OCI-M1 (cell line): ENCODE results near the gene AIMP1.

Experiments
- DNase-seq: peaks from one replicate; lab custom pipeline; 2025; lab: John Stamatoyannopoulos, UW

AIMP1 gene

DNA sequence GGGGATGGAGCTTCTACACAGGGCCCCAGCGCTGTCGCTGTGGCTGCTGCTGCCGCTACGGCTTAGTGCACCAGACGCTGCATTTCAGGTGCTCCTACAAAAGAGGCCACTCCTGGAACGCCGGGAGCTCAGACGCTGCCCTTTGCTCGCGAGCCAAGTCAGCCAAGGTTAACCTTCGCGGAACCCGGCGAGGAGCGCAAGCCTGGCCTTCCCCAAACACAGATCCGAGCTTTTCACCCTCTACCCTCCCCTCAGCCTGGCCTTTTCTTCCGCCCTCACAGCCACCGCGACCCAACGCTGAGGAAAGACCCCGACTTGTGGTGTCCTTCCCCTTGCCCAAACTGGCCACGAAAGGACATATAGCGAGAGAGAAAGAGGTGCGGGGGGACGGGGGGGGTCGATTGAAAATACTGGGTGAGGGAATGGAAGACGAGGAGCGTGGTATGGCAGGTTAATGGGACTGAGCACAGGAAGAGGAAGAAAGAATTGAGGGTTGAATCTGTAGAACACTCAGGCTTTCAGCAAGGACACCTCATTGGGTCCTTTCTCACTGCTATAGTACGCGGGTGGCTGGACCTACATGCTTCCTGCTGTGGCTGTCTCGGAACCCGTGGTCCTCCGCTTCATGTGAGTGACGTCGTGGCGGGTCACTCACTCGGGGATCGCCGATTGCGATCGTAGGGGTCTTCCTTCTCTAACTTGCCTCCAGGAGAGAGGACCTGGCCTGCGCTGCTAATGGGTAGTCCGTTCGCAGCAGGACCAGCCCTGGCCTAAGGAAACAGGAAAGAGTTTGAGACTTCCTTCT lies at the start of gene AIMP1, which contains the start of gene TBCK:
AIMP1 (plus strand) TSS at position 583 of the 805 bp plus-strand sequence. CDS start 8,460 bp downstream, outside the sequence.
TBCK (minus strand) TSS at position 242 of the 805 bp plus-strand sequence. CDS start 7,249 bp downstream, outside the sequence.
- peak; percentile 96 for DNase-seq

GRCh38 chr4:106268786-106269185 lies 47.6 kb upstream of the AIMP1 start:
- no peak for DNase-seq

- no peak for DNase-seq
Observed at GRCh38 chr4:106269711-106270110, 46.6 kb upstream of the AIMP1 start.

GRCh38 chr4:106270736-106271135 lies 45.6 kb upstream of the AIMP1 start:
- DNase-seq: no peak

- no peak for DNase-seq
Observed at GRCh38 chr4:106273831-106274230, 42.5 kb upstream of the AIMP1 start.

GRCh38 chr4:106277140-106277675 lies 39.1 kb upstream of the AIMP1 start:
- DNase-seq: no peak

DNA sequence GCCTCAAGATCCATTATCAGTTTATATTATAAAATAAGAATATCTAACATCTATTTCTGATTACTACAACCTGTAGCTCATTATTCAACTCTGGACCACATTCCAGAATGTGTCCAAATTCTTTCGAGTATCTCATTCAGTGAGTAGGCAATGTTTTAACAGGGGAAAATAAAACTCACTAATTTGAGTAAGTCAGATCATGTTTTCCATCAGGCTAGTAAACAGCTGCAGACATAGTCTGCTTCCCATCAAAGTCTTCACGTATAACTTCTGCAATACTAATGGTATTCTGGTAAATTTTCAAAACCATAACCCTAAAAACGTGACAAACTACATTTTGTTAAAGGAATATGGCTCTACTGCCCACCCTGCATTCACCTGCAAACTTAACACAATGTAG lies 32.1 kb upstream of the AIMP1 start:
- DNase-seq: no peak

- no peak for DNase-seq
Observed at GRCh38 chr4:106286611-106287010, 29.7 kb upstream of the AIMP1 start.

DNA sequence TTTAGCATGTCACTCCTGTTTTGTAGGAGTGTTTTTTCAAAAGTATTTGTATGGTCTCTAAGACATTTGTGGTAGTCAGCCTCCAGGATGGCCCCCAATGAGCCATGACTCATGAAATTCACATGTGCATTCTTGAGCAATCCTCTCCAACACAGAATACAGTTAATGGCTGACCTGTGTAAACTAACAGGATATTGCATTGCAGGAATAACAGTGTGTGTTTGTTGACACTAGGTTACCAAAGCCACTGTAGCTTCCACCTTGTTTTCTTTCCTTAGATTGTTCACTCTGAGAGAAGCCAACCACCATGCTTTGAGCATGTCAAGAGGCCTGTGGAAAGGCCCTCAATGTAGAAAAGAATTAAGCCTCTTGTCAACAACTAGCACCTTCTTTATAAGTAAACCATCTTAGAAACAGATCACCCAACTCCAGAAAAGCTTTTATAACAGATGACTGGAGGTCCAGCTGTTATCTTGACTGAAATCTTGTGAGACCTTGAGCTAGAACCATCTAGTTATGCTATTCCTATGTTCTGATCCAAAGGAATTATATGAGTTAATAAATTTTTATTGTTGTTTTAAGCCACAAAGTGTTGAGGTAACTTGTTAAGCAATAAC lies 28.9 kb upstream of the AIMP1 start:
- DNase-seq: peak; percentile 47

DNA sequence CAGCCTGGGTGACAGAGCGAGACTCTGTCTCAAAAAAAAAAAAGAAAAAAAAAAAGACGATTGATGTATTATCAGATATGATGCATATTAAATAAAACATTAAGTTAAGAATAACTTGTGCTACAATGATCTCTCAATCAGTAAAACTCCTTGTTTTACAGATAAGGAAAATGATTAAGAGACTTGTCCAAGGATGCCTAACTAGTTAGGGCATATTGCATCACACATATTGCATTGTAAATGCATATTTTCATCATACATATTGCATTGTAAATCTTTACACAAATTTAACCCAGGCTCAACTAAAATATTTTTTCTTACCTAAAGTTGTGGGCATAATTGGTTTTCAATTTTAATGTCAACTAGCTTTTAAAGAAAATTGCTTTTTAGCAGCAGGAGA lies 26.6 kb upstream of the AIMP1 start:
- no peak for DNase-seq

DNA sequence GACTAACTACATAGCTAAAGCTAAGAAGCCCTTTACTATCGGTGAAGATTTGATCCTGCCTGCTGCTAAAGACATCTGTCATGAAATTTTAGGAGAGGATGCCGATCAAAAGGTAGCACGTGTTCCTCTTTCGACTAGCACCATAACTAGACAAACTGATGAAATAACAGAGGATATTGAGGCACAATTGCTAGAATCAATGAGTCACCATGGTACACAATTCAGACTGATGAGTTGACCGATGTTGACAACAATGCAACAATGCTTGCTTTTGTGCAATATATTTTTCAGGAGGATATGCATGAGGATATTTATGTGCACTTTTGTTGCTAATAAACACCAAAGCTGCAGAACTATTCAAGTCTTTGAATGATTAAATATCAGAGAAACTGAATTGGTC lies 24.7 kb upstream of the AIMP1 start:
- no peak for DNase-seq

DNA sequence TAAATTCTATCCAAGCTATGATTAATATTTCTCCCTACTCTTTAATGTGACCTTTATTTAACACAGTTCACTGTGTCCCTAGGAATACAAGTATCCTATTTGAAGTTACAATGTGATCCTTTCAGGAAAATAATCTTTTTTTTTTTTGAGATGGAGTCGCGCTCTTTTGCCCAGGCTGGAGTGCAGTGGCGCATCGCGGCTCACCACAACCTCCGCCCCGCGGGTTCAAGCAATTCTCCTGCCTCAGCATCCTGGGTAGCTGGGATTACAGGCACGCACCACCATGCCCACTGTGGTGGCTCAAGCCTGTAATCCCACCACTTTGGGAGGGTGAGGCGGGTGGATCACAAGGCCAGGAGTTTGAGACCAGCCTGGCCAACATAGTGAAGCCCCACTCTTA lies 22.3 kb upstream of the AIMP1 start:
- DNase-seq: no peak

- no peak for DNase-seq
Observed at GRCh38 chr4:106297245-106298035, 18.9 kb upstream of the AIMP1 start.

- DNase-seq: no peak
Observed at GRCh38 chr4:106299977-106300376, 16.4 kb upstream of the AIMP1 start.

DNA sequence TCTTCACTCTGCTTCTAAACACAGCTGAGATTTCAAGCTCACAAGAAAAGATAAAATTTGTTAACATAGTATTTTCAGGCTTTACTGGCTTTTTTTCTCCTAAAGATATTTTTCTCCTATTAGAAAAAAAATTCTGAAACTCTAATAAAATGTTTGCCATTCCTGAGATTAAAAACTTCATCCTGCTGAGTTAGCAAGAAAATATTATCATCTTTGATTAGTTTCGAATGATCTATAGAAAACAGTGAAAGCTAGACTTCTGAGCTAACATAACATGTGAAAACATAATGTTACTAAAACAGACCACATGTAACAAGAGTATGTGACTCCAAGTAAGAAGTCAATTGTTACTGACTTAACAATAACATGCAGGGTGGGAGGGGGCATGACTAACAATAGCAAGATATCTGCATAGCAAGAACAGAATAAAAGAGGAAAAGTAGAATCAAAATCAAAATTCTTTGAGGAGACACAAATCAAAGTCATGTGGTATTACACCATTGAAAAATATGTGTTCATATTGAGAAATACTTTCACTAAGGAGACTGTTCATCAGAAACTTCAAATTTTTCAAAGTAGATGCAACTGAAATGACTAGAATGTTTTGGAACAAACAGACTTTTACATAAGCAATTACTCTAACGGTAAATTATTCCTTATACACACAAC lies 14.8 kb upstream of the AIMP1 start:
- no peak for DNase-seq

DNA sequence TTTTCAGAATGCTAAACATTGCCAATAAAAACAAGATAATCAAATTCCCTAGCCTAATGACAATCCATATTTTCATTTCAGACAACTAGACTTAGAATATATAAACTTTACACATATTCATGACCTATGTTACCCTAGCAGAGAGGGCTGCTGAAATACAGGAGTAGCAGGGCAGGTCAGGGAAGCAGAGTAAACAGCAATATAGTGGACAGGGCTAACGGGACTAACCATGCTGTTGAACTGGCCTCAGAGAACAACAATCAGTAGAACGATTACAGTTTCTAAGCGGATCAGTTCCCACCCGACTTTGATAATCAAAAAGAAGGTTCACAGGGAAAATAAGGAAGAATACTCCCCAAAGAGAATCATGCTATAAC lies 14.3 kb upstream of the AIMP1 start:
- no peak for DNase-seq

DNA sequence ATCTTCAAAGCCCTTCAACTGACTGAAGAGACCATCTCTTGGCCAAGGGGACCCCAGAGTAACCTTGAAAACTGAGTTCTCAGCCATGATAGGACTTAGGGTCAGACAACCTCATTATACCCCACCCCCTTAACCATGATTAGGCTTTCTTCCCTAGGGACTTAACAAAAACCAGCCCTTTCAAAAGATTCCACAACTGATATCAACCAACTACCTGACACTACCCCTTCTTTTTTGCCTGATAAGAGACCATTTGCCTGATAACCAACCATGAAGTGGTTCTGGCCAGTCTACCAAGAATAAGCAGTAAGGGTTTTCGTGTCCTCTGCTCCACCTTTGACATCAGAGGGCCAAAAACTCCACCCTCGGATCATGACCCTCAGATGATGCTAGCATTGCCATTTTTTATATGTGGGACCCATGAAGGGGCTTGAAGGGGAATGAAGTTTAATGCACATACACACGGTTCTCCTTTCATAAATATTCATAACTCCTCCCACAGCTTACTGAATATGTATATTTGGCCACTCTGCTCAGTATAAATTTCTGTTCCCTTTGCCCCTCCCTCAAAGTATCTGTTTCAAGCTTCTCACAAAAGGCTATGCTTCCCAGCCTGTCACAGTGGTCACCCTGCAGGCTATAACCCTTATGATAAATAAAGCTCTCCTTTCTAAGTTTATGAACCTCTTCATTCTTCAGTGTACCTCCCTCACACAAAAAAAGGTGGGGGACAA lies 12.6 kb upstream of the AIMP1 start:
- DNase-seq: peak; percentile 15

GRCh38 chr4:106304632-106305031 lies 11.7 kb upstream of the AIMP1 start:
- DNase-seq: no peak

DNA sequence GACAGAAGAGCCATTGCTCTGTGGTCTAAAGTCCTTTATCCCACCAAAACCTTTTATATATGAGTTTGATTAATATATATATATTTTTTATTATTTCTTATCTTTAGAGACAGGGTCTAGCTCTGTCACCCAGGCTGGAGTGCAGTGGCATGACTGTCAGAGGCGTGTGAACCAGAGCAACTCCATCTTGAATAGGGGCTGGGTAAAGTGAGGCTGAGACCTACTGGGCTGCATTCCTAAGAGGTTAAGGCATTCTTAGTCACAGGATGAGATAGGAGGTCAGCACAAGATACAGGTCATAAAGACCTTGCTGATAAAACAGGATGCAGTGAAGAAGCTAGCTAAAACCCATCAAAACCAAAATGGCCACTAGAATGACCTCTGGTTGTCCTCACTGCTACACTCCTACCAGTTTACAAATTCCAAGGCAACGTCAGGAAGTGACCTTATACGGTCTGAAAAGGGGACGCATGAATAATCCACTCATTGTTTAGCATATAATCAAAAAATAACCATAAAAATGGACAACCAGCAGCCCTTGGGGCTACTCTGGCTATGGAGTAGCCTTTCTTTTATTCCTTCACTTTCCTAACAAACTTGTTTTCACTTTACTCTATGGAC lies 10.8 kb upstream of the AIMP1 start:
- DNase-seq: no peak

DNA sequence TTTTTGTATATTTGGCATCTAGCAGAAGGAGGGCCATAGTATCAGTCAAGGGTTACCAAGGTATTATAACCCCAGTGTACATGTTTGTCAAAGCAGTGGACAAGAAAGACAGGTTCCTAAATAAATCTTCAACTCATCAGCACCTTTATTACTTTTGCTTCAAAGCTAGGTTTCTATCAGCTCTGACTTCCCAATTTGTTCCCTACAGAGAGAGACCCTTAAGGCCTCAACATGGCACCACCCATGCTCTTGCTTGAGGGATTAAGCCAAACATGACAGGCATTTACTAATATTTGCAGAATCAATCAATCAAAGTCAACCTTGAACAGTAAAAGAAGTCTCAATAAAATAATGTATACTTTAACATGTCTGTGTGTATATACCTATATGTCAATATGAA lies 9.8 kb upstream of the AIMP1 start:
- DNase-seq: no peak

DNA sequence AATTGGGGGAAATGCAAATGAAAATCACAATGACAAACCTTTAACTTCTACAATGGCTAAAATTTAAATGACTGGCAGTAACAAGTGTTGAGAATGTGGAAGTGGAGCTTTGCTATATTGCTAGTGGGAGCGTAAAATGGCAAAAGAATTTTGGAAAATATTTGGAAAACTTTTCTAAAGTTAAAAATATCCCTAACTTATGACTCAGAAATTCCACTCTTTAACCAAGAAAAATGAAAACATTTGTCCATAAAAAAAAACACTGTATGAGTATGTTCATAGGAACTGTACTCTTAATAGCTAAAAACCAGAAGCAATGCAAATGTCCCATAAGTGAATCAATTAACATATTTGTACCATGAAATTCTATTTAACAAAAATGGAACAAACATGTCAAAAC lies 4.0 kb upstream of the AIMP1 start:
- no peak for DNase-seq
